WTC11 (cell line): ENCODE data around the gene CCNB1.

ENCODE experiments used
- ATF1 ChIP-seq: sonication (generic); formaldehyde crosslinking; IDR thresholded peaks from 2 replicates; pipeline ENCODE4 v1.8.1; 2023; ENCODE audit warnings: mild to moderate bottlenecking, moderate library complexity, missing genetic modification reagents
- PRDM15 ChIP-seq: sonication (generic); formaldehyde crosslinking; IDR thresholded peaks from 2 replicates; pipeline ENCODE4 v1.8.0; 2022; ENCODE audit warnings: missing genetic modification reagents
- TF ChIP-seq, protein P1 (sequence below): sonication (generic); formaldehyde crosslinking; IDR thresholded peaks from 2 replicates; pipeline ENCODE4 v1.8.1; 2023; ENCODE audit warnings: mild to moderate bottlenecking, moderate library complexity, missing genetic modification reagents

GRCh38 chr5:69140827-69141226 is 26.1 kb upstream of the CCNB1 start:
- TF ChIP-seq, protein P1, sequence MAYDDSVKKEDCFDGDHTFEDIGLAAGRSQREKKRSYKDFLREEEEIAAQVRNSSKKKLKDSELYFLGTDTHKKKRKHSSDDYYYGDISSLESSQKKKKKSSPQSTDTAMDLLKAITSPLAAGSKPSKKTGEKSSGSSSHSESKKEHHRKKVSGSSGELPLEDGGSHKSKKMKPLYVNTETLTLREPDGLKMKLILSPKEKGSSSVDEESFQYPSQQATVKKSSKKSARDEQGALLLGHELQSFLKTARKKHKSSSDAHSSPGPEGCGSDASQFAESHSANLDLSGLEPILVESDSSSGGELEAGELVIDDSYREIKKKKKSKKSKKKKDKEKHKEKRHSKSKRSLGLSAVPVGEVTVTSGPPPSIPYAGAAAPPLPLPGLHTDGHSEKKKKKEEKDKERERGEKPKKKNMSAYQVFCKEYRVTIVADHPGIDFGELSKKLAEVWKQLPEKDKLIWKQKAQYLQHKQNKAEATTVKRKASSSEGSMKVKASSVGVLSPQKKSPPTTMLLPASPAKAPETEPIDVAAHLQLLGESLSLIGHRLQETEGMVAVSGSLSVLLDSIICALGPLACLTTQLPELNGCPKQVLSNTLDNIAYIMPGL (CRISPR knock-in tag): no peak
- TF ChIP-seq PRDM15 (CRISPR knock-in tag) (no peak), ATF1 (CRISPR knock-in tag) (no peak)
